Muscle of leg (tissue), 11 donors: ENCODE measurements around the gene RIC8B. TPM values are rescaled to one million over a fixed set of nuclear protein-coding genes. Genes with fewer than 3 reads are reported as not detected.
A peak's percentile ranks its signal among the peaks of the same experiment; 100 is the strongest.

Experiments used
- DNase-seq: peaks from one replicate; pipeline ENCODE4 v3.0.0; 2013
- H3K27ac ChIP-seq: one replicate; pipeline ENCODE4 v1.5.1; 2013; ENCODE audit warnings: mild to moderate bottlenecking, low read length, control low read depth
- H3K27me3 ChIP-seq: one replicate; pipeline ENCODE4 v1.6.1; 2013; ENCODE audit warnings: low read length; ENCODE audit not compliant: control insufficient read depth, insufficient read depth
- H3K36me3 ChIP-seq: one replicate; pipeline ENCODE4 v1.6.1; 2013; ENCODE audit warnings: low read length; ENCODE audit not compliant: control insufficient read depth, insufficient read depth
- H3K4me1 ChIP-seq: one replicate; pipeline ENCODE4 v1.6.1; 2013; ENCODE audit warnings: low read length; ENCODE audit not compliant: control insufficient read depth, insufficient read depth
- H3K4me3 ChIP-seq: one replicate; pipeline ENCODE4 v1.5.1; 2013; ENCODE audit warnings: low read length, control low read depth
- H3K9me3 ChIP-seq: replicated peaks from 2 replicates; pipeline ENCODE4 v1.6.1; 2013; ENCODE audit warnings: low read depth, low read length; ENCODE audit not compliant: control insufficient read depth
- WGBS: methylation state at CpG from one replicate; pipeline ENCODE4 v1.1.5; 2013; ENCODE audit warnings: missing lambda C conversion rate; ENCODE audit not compliant: insufficient coverage; 5-methylcytosine and 5-hydroxymethylcytosine counted together
- polyA plus RNA-seq, 8 donors: library from polyadenylated mRNA; unstranded; fragments of 120-200 nt; gene quantifications; one replicate each; pipeline versions ENCODE4 v1.2.1 to v1.2.3, GENCODE V29; 2013; ENCODE audit warnings: inconsistent platforms in 1 of 8, low replicate concordance in 1 of 8; ENCODE audit not compliant: insufficient read length in 8 of 8, insufficient read depth in 1 of 8
- total RNA-seq: library from RNA; stranded (reverse); fragments of 120-200 nt; gene quantifications from one replicate; pipeline ENCODE4 v1.2.4, GENCODE V29; 2013

Gene RIC8B
- total and polyA plus RNA-seq, 9 donors, result 12.9 to 17.1 (median 14.4) TPM

DNA sequence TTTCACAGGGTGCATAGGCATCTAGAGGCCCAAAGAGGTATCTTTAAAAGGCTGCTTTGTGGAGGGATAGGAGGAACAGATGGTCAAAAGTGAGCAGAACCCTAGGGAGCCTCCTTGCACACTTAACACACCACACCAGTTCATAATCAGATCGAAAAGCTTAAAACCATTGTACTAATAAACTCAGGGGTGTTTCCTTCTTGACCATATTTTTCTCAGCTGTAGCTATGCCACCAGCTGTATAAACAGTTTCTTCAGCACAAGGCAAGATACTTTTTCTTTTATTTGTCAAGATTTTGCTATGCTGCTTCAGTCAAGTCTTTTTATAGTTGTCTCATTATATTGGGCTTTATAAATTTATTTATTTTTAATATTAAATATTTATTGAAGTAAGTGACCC, 88.7 kb downstream of the RIC8B start:
- no peak overlapping the region for H3K4me3 ChIP-seq
- no peak overlapping the region for H3K27ac ChIP-seq
- H3K36me3 ChIP-seq, result peaks cover 9% of the 10 kb centered on the region
- no CpG with 5 or more reads among the region's 1 CpG for WGBS
- no peaks in the 10 kb centered on the region for H3K4me1 ChIP-seq
- DNase-seq, result no peak
- no peaks in the 10 kb centered on the region for H3K27me3 ChIP-seq
- H3K9me3 ChIP-seq, result no peaks in the 10 kb centered on the region

DNA sequence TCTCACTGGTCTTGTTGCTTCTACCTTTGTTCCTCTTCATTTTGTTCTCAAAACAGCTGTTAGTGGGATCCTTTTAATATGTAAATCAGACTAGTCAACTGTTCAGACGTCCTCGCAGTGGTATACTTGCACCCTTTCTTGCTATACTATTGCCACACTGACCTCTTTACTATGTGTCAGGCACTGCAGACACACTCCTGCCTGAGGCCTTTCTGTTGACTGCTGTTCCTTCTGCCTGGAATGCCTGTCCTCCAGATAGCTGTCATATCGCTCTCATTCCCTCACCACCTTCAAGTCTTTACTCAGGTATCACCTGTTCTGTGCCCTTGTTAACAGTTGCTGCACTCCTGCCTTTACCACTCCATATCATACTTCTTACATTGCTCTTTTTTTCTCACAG, 91.2 kb downstream of the RIC8B start:
- WGBS, result 83% methylated on average over 2 of the region's 3 CpGs
- H3K4me1 ChIP-seq, result no peaks in the 10 kb centered on the region
- no peak for DNase-seq
- H3K36me3 ChIP-seq, result peaks cover 5% of the 10 kb centered on the region
- H3K9me3 ChIP-seq, result no peaks in the 10 kb centered on the region
- no peak overlapping the region for H3K4me3 ChIP-seq
- H3K27ac ChIP-seq, result no peak overlapping the region
- no peaks in the 10 kb centered on the region for H3K27me3 ChIP-seq

DNA sequence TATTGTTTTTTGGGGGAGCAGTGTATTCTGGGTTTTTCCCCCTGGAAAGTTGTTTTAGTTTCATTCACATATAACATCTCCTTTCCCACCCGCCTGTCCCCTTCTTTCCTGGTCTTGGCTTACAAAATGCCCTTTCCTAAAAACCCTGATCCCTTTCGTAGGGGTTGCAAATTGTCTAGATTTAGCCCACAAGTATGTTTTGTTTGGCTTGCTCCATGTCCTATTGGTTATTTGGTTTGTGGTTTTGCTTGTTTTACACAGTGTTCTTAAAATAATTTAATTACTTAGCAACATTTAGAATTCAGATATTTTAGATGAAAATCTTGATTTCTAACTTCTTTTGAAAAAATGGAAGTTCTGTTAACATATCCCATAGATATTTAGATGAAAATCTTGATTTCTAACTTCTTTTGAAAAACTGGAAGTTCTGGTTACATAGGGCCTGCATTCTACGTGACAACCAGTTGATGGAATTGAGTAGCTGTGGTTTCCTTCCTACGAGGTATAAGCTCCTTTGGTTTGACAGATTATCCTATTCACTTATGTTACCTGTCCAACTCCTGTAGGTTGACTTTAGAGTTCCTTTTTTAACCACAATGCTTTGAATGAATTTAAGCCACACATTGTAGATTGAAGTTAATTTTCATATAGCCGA, 92.1 kb downstream of the RIC8B start:
- Histone ChIP-seq H3K36me3 (peaks cover under 1% of the 10 kb centered on the region), H3K27me3 (no peaks in the 10 kb centered on the region), H3K4me3 (no peak overlapping the region), H3K4me1 (no peaks in the 10 kb centered on the region), H3K27ac (no peak overlapping the region), H3K9me3 (no peaks in the 10 kb centered on the region)
- no CpG with 5 or more reads among the region's 5 CpGs for WGBS
- no peak for DNase-seq

DNA sequence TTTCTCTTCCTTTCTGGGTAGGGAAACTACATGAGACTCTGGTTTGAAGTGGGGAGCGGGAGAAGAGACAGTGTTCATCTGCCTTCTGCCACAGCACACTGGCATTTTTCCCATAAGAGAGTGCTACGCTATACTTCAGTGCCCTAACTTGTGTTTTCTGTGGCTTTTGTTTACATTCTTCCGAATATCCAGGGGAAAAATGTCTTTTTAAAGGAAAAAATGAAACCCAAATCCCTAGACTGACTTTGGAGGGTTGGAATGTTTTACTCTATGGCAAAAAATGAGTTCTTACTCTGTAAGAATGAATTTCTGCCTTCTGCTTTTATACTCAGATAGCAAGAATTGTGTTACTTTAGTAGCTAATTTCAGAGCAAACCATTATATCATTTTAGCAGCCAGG, 93.2 kb downstream of the RIC8B start:
- no peak overlapping the region for H3K4me3 ChIP-seq
- H3K27ac ChIP-seq, result no peak overlapping the region
- H3K4me1 ChIP-seq, result no peaks in the 10 kb centered on the region
- H3K9me3 ChIP-seq, result no peaks in the 10 kb centered on the region
- DNase-seq, result peak; percentile 13
- no peaks in the 10 kb centered on the region for H3K27me3 ChIP-seq
- no CpG with 5 or more reads among the region's 3 CpGs for WGBS
- H3K36me3 ChIP-seq, result peaks cover 2% of the 10 kb centered on the region

DNA sequence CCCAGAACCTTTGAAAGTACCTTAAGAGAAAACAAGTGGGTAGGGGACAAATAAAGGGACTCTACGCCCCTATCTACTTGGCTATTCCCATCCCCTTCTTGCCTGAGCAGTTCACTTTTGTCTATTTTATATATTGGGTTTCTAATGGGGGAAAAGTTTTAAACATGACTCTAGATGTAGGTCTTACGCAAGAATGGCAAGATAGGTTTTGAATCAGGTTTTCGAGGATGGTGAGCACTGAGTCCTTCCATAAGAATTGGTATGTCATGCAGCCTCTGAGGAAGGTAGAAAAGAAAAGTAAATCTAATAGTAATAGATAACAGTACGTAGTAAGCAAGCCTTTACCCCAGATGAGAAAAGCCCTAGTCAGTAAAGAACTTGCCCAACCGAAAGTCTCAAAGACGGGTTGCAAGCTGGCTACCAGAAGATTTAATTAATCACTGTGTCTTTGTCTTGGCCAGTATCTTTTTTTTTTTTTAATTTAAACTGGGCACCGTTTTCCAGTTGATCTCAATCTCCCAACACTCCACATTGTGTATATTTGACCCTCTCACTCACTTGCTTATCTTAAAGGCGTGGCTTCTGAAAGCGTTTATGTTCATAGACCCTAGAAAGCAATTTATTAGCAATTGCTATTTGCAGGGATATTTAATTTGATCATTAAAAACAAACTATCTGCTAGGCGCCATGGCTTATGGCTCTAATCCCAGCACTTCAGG, 94.7 kb downstream of the RIC8B start:
- H3K27ac ChIP-seq, result no peak overlapping the region
- DNase-seq, result no peak
- no peaks in the 10 kb centered on the region for H3K27me3 ChIP-seq
- no peaks in the 10 kb centered on the region for H3K4me1 ChIP-seq
- peaks cover 5% of the 10 kb centered on the region for H3K36me3 ChIP-seq
- 100% methylated on average over 3 of the region's 10 CpGs for WGBS
- no peak overlapping the region for H3K4me3 ChIP-seq
- H3K9me3 ChIP-seq, result no peaks in the 10 kb centered on the region

DNA sequence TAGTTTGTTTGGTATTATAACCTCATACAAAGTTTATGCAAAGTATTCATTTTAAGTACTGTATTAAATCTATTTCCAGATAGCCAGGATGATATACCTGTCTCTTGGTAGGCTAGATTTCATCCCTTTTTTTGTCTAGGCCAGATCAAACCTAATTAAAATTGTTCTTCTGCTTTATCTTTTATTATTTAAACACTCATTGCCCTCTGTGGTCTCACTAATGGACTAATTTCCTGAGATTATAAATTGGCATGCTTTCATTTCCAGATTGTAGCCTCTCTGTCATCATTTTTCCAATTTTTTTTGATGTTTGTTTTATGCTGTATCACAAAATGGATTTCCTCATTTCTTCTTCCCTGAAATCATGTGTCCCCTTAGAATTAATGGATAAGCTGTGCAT, 95.6 kb downstream of the RIC8B start:
- DNase-seq, result no peak
- Histone ChIP-seq H3K36me3 (peaks cover 10% of the 10 kb centered on the region), H3K9me3 (no peaks in the 10 kb centered on the region), H3K4me1 (no peaks in the 10 kb centered on the region), H3K27me3 (no peaks in the 10 kb centered on the region), H3K4me3 (no peak overlapping the region), H3K27ac (no peak overlapping the region)

DNA sequence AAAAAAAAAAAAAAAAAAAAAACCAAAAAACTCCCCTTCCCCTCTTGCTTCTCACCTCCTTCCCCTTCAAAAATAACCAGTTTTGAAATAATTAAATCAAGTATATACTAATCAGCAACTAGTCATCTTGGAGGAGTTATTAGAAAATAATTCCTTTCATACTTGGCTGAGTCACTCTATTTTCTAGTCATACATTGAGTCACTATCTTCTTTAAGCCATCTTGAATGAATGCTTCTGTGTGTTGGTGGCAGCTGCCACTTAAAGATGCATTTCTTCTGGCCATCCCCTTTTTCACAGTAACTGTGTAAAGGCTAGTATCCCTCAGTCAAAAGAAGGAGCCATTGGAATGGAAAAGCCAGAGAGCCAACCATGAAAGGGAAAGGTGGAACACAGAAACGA, 97.0 kb downstream of the RIC8B start:
- WGBS, result 100% methylated on average over 1 of the region's 1 CpG
- no peak overlapping the region for H3K4me3 ChIP-seq
- no peak overlapping the region for H3K27ac ChIP-seq
- H3K4me1 ChIP-seq, result no peaks in the 10 kb centered on the region
- no peaks in the 10 kb centered on the region for H3K9me3 ChIP-seq
- H3K36me3 ChIP-seq, result peaks cover 10% of the 10 kb centered on the region
- no peaks in the 10 kb centered on the region for H3K27me3 ChIP-seq
- DNase-seq, result no peak

DNA sequence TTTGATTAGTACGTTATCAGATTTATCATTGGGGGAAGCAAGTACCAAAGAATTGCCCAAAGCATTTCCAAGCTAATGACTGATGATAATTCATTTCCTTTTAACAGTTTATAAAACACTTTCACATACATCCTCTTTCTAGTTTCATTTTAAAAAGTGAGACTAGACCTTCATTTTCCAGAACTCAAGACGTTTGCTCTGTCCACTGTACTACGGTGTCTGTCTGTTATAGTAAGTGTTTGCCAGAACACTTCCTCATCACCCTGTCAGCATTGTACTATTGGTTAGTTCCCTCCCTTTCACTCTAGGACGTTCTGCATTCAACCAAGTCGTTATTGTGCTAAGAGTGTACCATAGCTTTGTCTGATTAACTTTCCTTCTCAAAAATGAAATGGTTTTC, 99.5 kb downstream of the RIC8B start:
- Histone ChIP-seq H3K27ac (no peak overlapping the region), H3K27me3 (no peaks in the 10 kb centered on the region), H3K9me3 (no peaks in the 10 kb centered on the region), H3K36me3 (peaks cover 12% of the 10 kb centered on the region), H3K4me1 (no peaks in the 10 kb centered on the region), H3K4me3 (no peak overlapping the region)
- DNase-seq, result peak; percentile 5
- WGBS, result no CpG with 5 or more reads among the region's 5 CpGs

DNA sequence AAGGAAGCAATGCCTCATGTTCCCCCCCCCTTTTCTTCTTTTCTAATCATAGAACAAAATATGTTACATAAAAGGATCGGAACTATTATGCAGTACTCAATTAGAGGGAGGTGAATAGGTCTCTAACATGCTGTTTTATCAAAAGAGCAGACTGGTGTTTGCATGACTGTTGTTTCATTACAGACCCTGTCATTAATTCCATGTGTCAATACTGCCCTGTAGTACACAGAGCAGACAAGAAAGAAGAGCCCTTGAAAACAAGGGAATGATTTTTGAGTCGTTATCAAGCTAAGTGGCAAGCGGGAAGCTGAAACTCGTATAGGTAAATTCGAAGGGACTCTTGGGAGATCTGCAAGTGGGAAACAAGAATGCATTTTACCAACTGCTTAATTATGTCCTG, 104.3 kb downstream of the RIC8B start:
- Histone ChIP-seq H3K27me3 (no peaks in the 10 kb centered on the region), H3K4me3 (no peak overlapping the region), H3K9me3 (no peaks in the 10 kb centered on the region), H3K4me1 (no peaks in the 10 kb centered on the region), H3K27ac (no peak overlapping the region), H3K36me3 (peaks cover 24% of the 10 kb centered on the region)
- no CpG with 5 or more reads among the region's 5 CpGs for WGBS
- no peak for DNase-seq

DNA sequence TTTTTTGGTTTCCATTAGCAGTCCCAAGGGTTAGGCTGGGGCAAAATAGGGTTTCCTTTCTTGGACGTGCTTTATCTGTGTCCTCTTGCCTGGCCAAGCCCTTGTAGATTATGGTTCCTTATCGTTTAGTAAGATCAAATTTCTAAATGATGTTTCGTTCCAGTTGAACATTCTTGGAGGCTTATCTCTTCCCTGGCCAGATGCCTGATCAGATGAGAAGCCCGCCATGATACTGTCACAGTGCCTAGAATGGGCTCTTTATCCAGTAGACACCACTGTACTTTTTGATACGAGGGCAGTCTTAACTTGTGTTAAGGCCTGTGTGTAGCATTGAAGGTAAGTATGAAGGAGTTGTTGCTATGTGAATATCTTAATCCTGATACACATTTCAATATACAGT, 105.1 kb downstream of the RIC8B start:
- Histone ChIP-seq H3K36me3 (peaks cover 24% of the 10 kb centered on the region), H3K4me1 (no peaks in the 10 kb centered on the region), H3K4me3 (no peak overlapping the region), H3K27me3 (no peaks in the 10 kb centered on the region), H3K27ac (no peak overlapping the region), H3K9me3 (no peaks in the 10 kb centered on the region)
- WGBS, result 80% methylated on average over 1 of the region's 5 CpGs
- no peak for DNase-seq
